Activated naive CD8-positive, alpha-beta T cell treated with anti-CD3 and anti-CD28 coated beads, Interleukin-2, amount 50 U/mL, for 24 hours (primary cell): Measurements from ENCODE around the gene KLF12.

Experiments used
- ATAC-seq: fragments of 150-1000 bp; cut with Tn5 transposase; one replicate; pipeline ENCODE4 v1.10.0; 2021
- DNase-seq: peaks from one replicate; pipeline ENCODE4 v3.0.0; 2021
- H3K27ac Mint-ChIP-seq: one replicate; pipeline ENCODE4 v1.8.0; 2021; ENCODE audit warnings: mild to moderate bottlenecking, mixed read lengths
- H3K27me3 Mint-ChIP-seq: one replicate; pipeline ENCODE4 v1.8.0; 2021; ENCODE audit warnings: mixed read lengths
- H3K36me3 Mint-ChIP-seq: one replicate; pipeline ENCODE4 v1.8.0; 2021; ENCODE audit warnings: low read depth, mixed read lengths
- H3K4me1 Mint-ChIP-seq: one replicate; pipeline ENCODE4 v1.8.0; 2021; ENCODE audit warnings: mixed read lengths
- H3K4me3 Mint-ChIP-seq: one replicate; pipeline ENCODE4 v1.8.0; 2021; ENCODE audit warnings: mild to moderate bottlenecking, moderate library complexity, mixed read lengths
- H3K9me3 Mint-ChIP-seq: one replicate; pipeline ENCODE4 v1.8.0; 2021; ENCODE audit warnings: mixed read lengths

The KLF12 gene

GRCh38 chr13:74148352-74148751 is 14.1 kb upstream of the KLF12 start:
- Mint-ChIP-seq H3K27me3 (no peaks in the 10 kb centered on the region), H3K36me3 (no peaks in the 10 kb centered on the region), H3K9me3 (no peaks in the 10 kb centered on the region), H3K4me1 (no peaks in the 10 kb centered on the region), H3K4me3 (no peak overlapping the region), H3K27ac (no peak overlapping the region)
- DNase-seq (no peak), ATAC-seq (no peak)

GRCh38 chr13:74145249-74145975 is 11.2 kb upstream of the KLF12 start:
- Mint-ChIP-seq H3K27me3 (no peaks in the 10 kb centered on the region), H3K4me3 (no peak overlapping the region), H3K36me3 (no peaks in the 10 kb centered on the region), H3K4me1 (no peaks in the 10 kb centered on the region), H3K9me3 (no peaks in the 10 kb centered on the region), H3K27ac (no peak overlapping the region)
- ATAC-seq: no peak
- no peak for DNase-seq

- Mint-ChIP-seq H3K9me3 (no peaks in the 10 kb centered on the region), H3K27me3 (no peaks in the 10 kb centered on the region), H3K27ac (no peak overlapping the region), H3K4me1 (no peaks in the 10 kb centered on the region), H3K4me3 (no peak overlapping the region), H3K36me3 (no peaks in the 10 kb centered on the region)
- ATAC-seq (no peak), DNase-seq (no peak)
These were observed 10.1 kb upstream of the KLF12 start for GRCh38 chr13:74144269-74144668.

GRCh38 chr13:74142257-74142656 is 8.1 kb upstream of the KLF12 start:
- ATAC-seq: no peak
- H3K27me3 Mint-ChIP-seq: no peaks in the 10 kb centered on the region
- no peaks in the 10 kb centered on the region for H3K9me3 Mint-ChIP-seq
- no peaks in the 10 kb centered on the region for H3K36me3 Mint-ChIP-seq
- DNase-seq: no peak
- H3K27ac Mint-ChIP-seq: no peak overlapping the region
- peaks cover 7% of the 10 kb centered on the region for H3K4me1 Mint-ChIP-seq
- no peak overlapping the region for H3K4me3 Mint-ChIP-seq

- no peaks in the 10 kb centered on the region for H3K9me3 Mint-ChIP-seq
- peaks cover 2% of the 10 kb centered on the region for H3K36me3 Mint-ChIP-seq
- no peak overlapping the region for H3K27ac Mint-ChIP-seq
- DNase-seq: no peak
- no peak overlapping the region for H3K4me3 Mint-ChIP-seq
- H3K27me3 Mint-ChIP-seq: no peaks in the 10 kb centered on the region
- ATAC-seq: no peak
- H3K4me1 Mint-ChIP-seq: peaks cover 9% of the 10 kb centered on the region
These were observed 4.0 kb upstream of the KLF12 start for GRCh38 chr13:74138241-74138640.

GRCh38 chr13:74136084-74136658 is 2.0 kb upstream of the KLF12 start:
- no peak overlapping the region for H3K4me3 Mint-ChIP-seq
- H3K4me1 Mint-ChIP-seq: peaks cover 21% of the 10 kb centered on the region
- H3K36me3 Mint-ChIP-seq: peaks cover 2% of the 10 kb centered on the region
- H3K9me3 Mint-ChIP-seq: no peaks in the 10 kb centered on the region
- ATAC-seq (no peak), DNase-seq (peak; percentile 52)
- H3K27ac Mint-ChIP-seq: no peak overlapping the region
- no peaks in the 10 kb centered on the region for H3K27me3 Mint-ChIP-seq

GRCh38 chr13:74135326-74136083 is 1.3 kb upstream of the KLF12 start:
- DNase-seq (peak; percentile 73), ATAC-seq (peak; percentile 12)
- Mint-ChIP-seq H3K36me3 (peaks cover 2% of the 10 kb centered on the region), H3K27me3 (no peaks in the 10 kb centered on the region), H3K27ac (no peak overlapping the region), H3K4me3 (no peak overlapping the region), H3K9me3 (no peaks in the 10 kb centered on the region), H3K4me1 (peaks cover 28% of the 10 kb centered on the region)

- ATAC-seq (peak; percentile 44), DNase-seq (peak; percentile 83)
- H3K4me1 Mint-ChIP-seq: peaks cover 35% of the 10 kb centered on the region
- peak overlapping the region; percentile 100 for H3K4me3 Mint-ChIP-seq
- H3K27me3 Mint-ChIP-seq: no peaks in the 10 kb centered on the region
- H3K9me3 Mint-ChIP-seq: no peaks in the 10 kb centered on the region
- H3K27ac Mint-ChIP-seq: peak overlapping the region; percentile 59
- peaks cover 2% of the 10 kb centered on the region for H3K36me3 Mint-ChIP-seq
These were observed 647 bp upstream of the KLF12 start for GRCh38 chr13:74134777-74135325.

- Mint-ChIP-seq H3K27ac (peak overlapping the region; percentile 99), H3K4me3 (peak overlapping the region; percentile 100), H3K4me1 (peaks cover 41% of the 10 kb centered on the region), H3K9me3 (no peaks in the 10 kb centered on the region), H3K36me3 (peaks cover 2% of the 10 kb centered on the region), H3K27me3 (no peaks in the 10 kb centered on the region)
- peak; percentile 60 for ATAC-seq
- DNase-seq: peak; percentile 84
These were observed 475 bp downstream of the KLF12 start for GRCh38 chr13:74133657-74134201.

GRCh38 chr13:74132776-74133656 is 1.2 kb downstream of the KLF12 start:
- Mint-ChIP-seq H3K4me1 (peaks cover 45% of the 10 kb centered on the region), H3K27ac (peak overlapping the region; percentile 99), H3K36me3 (peaks cover 2% of the 10 kb centered on the region), H3K4me3 (peak overlapping the region; percentile 100), H3K27me3 (no peaks in the 10 kb centered on the region), H3K9me3 (no peaks in the 10 kb centered on the region)
- ATAC-seq (no peak), DNase-seq (peak; percentile 43)

GRCh38 chr13:74132152-74132775 is 1.9 kb downstream of the KLF12 start:
- Mint-ChIP-seq H3K4me3 (peak overlapping the region; percentile 100), H3K4me1 (peaks cover 50% of the 10 kb centered on the region), H3K36me3 (peaks cover 2% of the 10 kb centered on the region), H3K27ac (peak overlapping the region; percentile 99), H3K9me3 (no peaks in the 10 kb centered on the region), H3K27me3 (no peaks in the 10 kb centered on the region)
- ATAC-seq (no peak), DNase-seq (no peak)

GRCh38 chr13:74131227-74131626 is 3.0 kb downstream of the KLF12 start:
- ATAC-seq: no peak
- Mint-ChIP-seq H3K36me3 (peaks cover 2% of the 10 kb centered on the region), H3K9me3 (no peaks in the 10 kb centered on the region)

GRCh38 chr13:74129500-74130191 is 4.6 kb downstream of the KLF12 start:
- no peaks in the 10 kb centered on the region for H3K27me3 Mint-ChIP-seq
- no peaks in the 10 kb centered on the region for H3K9me3 Mint-ChIP-seq
- ATAC-seq: no peak
- DNase-seq: peak; percentile 19
- peaks cover 2% of the 10 kb centered on the region for H3K36me3 Mint-ChIP-seq
- H3K4me3 Mint-ChIP-seq: peak overlapping the region; percentile 100
- peaks cover 71% of the 10 kb centered on the region for H3K4me1 Mint-ChIP-seq
- H3K27ac Mint-ChIP-seq: peak overlapping the region; percentile 85

More at GRCh38 chr13:74131227-74131626, 3.0 kb downstream of the KLF12 start:
- no peak for DNase-seq
- peak overlapping the region; percentile 42 for H3K27ac Mint-ChIP-seq
- peak overlapping the region; percentile 100 for H3K4me3 Mint-ChIP-seq
- H3K4me1 Mint-ChIP-seq: peaks cover 61% of the 10 kb centered on the region
- no peaks in the 10 kb centered on the region for H3K27me3 Mint-ChIP-seq
